ENCODE results near the gene NCKAP5.

DNA sequence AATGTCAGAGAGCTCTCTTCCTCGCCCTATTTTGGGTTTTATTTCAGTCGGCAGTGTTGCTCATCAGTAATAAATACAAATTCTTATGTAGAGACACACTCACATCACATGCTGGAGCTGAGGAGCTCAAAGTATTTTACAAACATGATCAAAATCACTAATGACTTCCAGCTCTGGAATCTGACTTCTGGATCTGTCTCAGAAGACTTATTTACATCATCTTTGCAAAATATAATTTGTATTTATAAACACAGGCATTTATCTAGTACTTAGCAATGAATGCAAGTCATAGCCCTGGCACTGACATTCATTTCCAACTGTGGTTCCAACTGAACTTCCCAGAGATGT lies 327.1 kb downstream of the NCKAP5 start:
- TF ChIP-seq EZH2phosphoT487 (IDR thresholded peaks at IDR 0.05; ENCODE audit: low read depth, severe bottlenecking, unreplicated experiment): no peak
- TF ChIP-seq, protein P1, sequence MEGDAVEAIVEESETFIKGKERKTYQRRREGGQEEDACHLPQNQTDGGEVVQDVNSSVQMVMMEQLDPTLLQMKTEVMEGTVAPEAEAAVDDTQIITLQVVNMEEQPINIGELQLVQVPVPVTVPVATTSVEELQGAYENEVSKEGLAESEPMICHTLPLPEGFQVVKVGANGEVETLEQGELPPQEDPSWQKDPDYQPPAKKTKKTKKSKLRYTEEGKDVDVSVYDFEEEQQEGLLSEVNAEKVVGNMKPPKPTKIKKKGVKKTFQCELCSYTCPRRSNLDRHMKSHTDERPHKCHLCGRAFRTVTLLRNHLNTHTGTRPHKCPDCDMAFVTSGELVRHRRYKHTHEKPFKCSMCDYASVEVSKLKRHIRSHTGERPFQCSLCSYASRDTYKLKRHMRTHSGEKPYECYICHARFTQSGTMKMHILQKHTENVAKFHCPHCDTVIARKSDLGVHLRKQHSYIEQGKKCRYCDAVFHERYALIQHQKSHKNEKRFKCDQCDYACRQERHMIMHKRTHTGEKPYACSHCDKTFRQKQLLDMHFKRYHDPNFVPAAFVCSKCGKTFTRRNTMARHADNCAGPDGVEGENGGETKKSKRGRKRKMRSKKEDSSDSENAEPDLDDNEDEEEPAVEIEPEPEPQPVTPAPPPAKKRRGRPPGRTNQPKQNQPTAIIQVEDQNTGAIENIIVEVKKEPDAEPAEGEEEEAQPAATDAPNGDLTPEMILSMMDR (IDR thresholded peaks at IDR 0.05; ENCODE audit: poor library complexity): no peak
